ENCODE data around the gene OR52A1.
"Not testable (repeated sequence)": the region's sequence is repeated elsewhere in the genome, so short reads cannot be mapped to it uniquely, and the experiment has no call there.

OR52A1 gene

DNA sequence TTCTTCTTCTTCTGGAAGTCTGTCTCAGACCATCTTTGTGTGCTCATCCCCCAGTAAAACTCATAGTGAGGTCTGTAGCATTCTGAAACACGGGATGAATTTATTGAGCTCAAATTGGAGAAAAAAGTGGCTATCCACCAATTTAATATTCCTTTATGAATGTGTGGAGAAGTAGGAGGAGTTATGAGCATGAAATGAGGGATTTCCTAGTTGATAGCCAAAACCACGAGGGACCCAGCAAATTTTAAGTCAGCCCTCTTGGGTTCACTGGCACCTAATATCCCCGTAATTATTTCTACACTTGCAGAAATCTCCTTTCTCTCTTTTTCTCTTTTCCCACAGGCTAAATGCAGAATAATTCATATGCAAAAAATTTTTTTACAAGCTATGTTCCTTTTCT, at the start of gene OR52A1:
Gene OR52A1, minus strand, starts transcription at position 101 of the 400 bp plus-strand sequence. CDS start 2,388 bp downstream, outside the sequence.
- no peak for DNase-seq

DNA sequence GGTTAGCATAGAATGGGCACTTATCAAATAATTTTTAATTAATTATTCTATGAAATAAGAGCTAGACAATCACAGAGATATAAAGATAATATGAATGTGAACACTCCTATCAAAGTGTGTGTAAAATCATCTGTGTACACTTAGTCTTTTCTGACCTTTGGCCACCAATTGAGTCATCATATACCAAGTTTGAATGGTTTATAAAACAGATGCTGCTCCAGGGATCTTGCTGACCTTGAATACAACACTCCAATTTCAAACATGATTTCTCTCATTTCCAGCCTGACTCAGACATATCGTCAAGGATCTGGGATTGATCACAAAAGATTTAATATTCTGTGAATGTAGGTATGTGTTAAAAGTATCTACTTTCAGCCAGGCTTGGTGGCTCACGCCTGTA, 48.8 kb upstream of the OR52A1 start:
- DNase-seq: no peak

DNA sequence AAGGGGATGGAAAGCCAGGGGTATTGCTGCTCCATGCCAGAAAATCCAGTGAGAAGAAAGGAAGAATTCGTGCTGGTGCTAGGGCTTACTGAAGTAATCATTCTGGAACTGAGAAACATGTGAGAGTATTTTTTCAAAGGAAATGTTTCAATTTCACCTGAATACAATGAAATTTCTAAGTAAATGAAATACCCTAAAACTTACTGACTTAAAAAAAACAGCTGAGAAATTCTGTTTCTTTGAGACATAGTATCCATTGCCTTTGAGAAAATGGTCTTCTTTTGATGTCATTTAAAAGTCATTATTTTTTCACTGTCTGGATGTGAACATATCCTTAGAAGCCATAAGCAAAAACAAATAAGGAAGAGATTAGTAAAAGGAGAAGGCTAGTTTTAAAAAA, 46.0 kb upstream of the OR52A1 start, which contains the start of gene OR51V1:
Gene OR51V1, minus strand, starts transcription at position 101 of the 400 bp plus-strand sequence. Its CDS starts 0 bp downstream, at position 101.
- no peak for DNase-seq

DNA sequence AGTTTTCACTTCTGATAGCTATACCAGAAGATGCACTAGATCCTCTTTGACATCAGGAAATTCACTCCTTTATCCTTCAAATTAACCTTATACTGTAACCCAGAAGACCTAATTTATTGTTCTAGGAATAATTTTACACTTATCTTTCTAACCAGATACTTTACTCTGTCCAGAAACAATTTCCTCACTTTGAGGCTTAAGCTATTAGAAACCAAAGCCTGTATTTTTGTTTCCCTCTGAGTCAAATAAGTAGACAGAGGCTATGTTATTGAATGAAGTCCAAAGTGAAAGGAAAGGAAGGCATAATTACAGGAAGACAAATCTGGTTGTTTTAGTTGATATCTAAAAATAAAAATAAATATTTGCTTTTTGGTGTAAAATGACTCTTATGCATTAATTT, 43.7 kb upstream of the OR52A1 start:
- DNase-seq: no peak

DNA sequence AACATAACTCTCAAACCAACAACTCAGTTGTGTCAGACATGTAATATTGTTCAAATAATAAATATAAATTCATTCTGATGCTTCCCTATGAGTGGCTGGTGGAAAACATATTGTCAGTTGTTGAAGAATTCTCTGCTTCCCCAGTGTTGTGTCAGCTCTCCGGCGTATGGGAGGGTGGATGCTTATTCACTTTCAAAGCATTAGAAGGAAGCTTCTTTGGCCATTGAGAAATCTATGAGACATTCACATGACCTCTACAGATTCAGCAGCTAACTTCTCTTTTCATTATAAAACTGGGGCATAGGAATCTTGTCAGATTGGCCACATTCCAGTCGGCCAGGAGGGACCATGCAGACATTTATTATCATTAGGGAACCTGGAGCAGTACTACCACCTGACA, 43.0 kb upstream of the OR52A1 start:
- DNase-seq: no peak

DNA sequence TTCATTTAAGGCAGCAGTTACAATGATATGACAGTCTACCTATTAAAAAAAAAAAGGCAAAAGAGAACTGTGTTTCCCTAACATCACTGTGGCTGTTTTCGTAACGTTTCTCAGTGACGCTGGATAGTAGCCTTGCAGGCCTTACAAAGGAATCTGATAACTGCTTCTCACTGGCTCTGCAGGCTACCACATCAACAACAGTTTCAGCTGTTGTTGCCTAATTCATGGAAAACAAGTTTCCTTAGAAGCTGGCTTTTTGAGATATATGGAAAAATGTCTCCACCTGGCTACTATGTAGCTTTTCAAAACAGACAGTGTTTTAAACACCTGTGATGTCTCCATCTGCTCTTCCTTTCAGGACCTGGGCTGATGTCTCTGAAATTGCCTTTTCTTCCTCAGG, 42.2 kb upstream of the OR52A1 start:
- DNase-seq: no peak

DNA sequence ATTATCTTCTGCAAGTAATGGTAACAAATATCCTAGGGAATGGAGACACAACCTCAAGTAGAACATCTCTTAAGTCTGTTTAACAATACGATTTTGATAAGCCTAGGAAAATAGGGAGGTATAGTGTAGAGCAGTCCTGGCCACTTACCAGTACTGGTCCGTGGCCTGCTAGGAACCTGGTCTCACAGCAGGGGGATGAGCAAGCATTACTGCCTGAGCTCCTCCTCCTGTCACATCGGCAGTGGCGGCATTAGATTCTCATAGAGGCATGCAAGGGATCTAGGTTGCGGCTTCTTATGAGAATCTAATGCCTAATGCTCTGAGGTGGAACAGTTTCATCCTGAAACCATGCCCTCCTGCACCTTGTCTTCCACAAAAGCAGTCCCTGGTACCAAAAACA, 41.5 kb upstream of the OR52A1 start:
- DNase-seq: no peak

DNA sequence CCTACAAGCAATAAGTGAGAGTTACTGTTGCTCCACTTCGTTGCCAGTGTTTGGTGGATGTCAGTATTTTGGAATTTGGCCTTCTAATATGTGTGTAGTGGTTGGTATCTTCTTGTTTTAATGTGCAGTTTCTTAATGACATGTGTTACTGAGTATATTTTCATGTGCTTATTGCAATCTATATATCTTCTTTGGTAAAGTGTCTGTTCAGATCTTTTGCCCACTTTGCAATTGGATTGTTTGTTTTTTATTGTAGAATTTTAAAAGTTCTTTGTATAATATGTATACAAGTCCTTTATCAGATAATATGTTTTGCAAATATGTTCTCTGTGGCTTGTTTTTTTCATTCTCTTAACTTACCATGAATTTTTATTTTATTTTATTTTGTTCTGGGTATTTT, 38.2 kb upstream of the OR52A1 start:
- no peak for DNase-seq

DNA sequence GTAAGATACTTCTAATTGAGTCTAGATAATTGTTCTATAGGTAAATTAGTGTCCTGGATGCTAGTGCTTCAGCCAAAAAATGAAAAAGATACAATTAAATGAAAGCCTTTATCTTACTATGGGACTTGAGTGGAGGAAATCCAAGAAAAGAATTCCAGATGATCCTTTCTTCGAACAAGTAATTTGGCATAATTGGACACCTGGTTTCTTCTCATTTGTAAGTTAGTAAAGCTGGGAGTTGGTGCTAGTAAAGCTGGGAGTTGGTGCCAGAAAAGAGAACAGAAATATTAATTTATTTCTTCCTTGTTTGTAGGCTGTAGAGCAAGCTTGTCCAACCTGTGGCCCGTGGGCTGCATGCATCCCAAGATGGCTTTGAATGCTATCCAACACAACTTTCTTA, 33.6 kb upstream of the OR52A1 start:
- DNase-seq: no peak

DNA sequence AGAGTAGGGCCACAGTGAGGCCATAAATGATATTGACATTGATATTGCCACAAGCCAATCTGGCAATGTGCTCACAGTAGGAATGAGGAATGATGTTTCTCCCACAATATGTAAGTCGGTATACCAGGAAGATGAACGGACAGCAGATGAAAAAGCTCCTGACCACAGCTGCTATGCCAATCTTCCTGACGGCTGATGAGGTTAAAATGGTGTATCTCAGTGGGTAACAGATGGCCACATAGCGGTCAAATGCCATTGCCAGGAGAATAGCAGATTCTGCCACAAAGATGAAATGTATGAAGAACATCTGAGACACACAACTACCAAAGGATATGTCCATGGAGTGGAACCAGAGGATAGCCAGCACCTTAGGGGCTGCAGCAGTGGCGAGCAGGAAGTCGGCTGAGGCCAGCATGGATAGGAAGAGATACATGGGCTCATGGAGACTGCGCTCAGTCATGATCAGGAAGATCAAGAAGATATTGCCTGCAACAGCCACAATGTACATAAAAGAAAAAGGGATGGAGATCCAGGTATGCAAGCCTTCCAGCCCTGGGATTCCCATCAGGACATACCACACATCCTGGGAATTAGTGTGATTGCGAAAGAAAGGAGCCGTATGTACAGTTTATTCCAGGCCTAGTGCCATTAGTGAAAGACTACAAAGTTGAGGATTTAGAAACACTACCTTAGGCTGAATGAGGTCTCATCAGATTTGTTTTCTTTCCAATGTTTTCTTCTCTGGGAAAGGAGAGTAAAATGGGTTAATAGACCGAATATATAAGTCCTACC, 23.7 kb upstream of the OR52A1 start:
- DNase-seq: no peak

DNA sequence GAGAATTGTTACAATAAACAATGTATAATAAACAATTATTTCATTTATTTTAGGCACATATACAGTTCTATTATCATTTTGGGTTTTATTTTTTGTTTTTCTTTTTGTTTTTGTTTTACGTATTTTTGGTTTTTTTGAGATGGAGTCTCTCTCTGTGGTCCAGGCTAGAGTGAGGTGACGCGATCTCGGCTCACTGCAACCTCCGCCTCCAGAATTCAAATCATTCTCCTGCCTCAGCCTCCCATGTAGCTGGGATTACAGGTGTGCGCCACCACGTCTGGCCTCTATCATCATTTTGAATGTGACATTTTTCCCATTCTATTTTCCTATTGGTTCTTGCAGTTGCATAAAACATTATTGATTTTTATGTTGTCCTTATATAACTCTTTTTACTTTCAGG, 20.4 kb upstream of the OR52A1 start:
- no peak for DNase-seq

DNA sequence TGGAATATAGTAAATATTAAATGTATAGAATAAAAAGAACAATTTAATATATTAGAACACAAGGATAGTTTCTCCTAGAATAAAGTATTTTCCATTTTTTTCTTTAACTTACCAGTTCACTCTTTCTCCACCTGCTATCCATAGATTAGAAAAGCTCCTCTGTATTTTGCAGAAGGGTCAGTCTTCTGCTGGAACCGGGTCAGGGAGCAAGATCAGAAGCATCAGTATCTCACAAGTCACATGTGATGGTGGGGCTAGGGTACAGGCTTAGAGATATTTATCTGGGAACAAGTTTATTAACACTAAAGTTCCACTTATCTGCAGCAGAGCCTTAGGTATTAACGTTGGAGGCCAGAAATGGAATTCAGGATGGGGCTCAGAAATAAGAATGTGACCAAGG, 17.3 kb upstream of the OR52A1 start:
- no peak for DNase-seq

DNA sequence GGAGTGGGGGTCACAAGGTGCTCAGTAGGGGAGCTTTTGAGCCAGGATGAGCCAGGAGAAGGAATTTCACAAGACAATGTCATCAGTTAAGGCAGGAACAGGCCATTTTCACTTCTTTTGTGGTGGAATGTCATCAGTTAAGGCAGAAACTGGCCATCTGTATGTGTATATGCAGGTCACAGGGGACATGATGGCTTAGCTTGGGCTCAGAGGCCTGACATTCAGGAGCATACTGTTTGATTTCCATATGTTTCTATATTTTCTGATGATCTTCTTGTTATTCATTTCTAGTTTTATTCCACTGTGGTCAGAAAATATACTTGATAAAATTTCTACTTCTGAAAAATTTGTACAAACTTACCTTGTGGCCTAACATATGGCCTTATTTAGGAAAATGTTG, 11.3 kb upstream of the OR52A1 start:
- DNase-seq: not testable (repeated sequence)

DNA sequence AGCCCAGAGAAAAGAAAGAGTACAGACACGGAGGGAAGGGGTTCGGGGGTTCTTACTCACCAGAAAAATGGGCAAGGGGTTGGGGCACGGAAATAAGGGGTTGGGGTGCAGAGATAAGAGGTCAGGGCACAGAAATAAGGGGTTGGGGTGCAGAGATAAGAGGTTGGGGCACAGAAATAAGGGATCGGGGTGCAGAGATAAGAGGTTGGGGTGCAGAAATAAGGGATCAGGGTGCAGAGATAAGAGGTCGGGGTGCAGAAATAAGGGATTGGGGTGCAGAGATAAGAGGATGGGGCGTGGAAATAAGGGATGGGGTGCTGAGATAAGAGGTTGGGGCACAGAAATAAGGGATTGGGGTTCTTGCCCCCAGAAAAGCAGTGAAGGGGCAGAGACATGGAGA, 10.2 kb upstream of the OR52A1 start:
- DNase-seq: not testable (repeated sequence)

DNA sequence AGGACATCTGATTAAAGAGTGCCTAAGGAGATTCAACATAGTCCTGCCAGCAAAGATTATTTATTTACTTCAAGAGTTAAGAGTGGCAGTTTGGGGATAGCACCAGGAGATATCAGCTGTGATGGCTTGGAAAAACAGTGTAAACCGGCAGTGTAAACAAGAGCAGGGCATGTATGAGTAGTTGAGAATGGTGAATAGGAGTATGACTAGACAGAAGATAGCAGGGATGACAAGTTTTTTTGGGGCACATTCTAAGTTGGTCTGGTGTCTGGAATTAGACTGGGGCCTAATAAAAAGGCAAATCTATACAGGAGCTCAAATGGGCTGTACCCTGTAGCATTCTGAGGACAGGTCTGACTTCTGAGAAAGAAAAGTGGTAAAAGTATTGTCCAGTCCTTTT, 6.5 kb upstream of the OR52A1 start:
- DNase-seq: not testable (repeated sequence)

DNA sequence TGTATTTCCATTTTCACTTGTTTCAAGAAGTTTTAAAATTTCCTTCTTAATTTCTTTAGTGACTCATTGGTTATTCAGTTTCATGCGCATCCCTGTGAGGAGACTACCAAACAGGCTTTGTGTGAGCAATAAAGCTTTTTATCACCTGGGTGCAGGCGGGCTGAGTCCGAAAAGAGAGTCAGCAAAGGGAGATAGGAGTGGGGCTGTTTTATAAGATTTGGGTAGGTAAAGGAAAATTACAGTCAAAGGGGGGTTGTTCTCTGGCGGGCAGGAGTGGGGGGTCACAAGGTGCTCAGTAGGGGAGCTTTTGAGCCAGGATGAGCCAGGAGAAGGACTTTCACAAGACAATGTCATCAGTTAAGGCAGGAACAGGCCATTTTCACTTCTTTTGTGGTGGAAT, 5.7 kb upstream of the OR52A1 start:
- DNase-seq: not testable (repeated sequence)

DNA sequence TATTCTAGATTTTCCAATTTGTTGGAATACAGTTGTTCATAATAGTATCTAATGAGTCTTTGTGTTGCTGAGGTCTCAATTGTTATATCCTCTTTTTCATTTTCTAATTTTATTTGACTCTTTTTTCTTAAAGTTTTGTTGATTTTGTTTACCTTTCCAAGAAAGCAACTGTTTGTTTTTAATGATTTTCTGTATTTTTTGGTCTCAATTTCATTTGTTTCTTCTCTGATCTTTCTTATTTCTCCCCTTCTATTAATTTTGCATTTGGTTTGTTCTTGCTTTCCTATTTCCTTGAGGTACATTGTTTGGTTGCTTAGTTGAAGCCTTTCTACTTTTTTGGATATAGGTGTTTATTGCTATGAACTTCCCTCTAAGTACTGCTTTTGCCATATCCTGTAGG, 5.2 kb upstream of the OR52A1 start:
- no peak for DNase-seq

DNA sequence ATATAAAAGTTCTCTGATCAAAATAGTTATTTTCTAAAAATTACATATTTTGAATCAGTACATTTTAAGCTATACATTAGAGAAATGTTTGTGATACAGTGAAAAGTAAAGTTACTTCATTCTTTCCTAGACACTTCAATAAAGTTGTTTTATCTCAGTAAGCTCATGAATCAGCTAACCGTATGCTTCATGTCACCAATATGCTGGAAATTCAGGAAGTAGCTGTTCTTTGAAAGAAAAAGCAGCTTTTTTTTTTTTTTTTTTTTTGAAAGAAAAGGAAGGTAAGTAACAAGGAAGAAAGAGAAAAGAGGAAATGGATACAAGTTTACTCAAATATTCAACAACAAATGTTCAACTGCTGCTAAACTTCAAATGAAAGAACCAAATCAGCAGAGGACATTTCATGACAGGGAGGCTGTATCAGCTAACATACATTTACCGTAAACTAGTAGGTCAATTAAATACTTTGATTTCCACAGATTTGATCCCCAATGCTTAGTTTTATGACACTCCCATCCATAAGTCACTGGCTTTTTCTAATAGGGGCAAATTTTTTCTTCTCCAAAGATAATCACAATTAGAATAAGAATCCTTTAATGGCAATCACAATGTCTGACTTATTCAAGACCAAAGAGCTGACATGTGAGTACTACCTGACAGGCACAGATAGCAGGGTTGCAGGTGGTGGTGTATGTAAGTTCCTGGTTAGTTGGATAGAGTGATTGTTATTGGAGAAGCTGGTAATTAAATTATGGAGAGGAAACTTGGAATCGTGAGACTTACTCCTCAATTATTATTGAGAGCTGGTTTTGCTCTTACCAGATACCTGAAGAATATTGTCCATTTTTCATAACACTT, 754 bp downstream of the OR52A1 start:
- DNase-seq: no peak

DNA sequence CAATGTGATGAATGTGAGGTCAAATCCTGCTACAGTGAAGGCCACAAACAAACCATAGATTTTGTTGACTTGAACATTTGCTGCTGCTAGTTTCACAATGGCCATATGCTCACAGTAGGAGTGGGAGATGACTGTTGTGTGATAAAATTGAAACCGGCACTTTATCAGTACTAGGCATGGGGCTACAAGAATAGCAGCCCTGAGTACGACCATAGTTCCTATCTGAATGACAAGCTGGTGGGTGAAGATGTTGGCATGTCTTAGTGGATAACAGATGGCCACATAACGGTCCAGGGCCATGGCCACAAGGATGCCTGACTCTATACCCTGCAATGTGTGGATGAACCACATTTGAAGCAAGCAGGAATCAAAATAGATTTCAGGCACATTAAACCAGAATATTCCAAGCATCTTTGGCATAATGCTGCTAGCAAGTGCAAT, 2.8 kb downstream of the OR52A1 start:
- no peak for DNase-seq

DNA sequence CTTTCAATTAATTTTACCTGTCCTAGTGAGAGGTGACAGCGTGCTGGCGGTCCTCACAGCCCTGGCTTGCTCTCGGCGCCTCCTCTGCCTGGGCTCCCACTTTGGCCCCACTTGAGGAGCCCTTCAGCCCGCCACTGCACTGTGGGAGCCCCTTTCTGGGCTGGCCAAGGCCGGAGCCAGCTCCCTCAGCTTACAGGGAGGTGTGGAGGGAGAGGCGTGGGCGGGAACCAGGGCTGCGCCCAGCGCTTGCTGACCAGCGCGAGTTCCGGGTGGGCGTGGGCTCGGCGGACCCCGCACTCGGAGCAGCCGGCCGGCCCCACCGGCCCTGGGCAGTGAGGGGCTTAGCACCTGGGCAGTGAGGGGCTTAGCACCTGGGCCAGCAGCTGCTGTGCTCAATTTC, 10.4 kb downstream of the OR52A1 start:
- not testable (repeated sequence) for DNase-seq

DNA sequence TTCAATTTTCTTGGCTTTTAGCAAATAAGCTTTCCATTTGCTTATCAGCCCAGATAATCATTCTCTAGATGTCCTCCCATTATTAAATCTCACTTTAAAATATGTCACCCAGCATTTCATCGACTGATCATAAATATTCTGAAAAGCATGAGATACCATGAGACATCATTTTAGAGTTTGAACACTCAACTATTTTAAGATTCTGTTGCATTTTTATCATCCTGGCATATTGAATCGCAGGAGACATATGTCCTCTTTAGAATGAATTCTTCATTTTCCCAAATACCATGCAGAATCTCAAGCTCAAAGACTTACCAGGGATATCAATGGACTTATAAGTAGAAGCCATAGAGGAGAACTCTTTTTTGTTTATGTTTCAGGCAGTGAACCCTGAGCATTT, 16.6 kb downstream of the OR52A1 start, which contains the start of gene OR52A5:
Gene OR52A5, minus strand, starts transcription at position 361 of the 400 bp plus-strand sequence. CDS start 5,714 bp downstream, outside the sequence.
- DNase-seq: no peak

DNA sequence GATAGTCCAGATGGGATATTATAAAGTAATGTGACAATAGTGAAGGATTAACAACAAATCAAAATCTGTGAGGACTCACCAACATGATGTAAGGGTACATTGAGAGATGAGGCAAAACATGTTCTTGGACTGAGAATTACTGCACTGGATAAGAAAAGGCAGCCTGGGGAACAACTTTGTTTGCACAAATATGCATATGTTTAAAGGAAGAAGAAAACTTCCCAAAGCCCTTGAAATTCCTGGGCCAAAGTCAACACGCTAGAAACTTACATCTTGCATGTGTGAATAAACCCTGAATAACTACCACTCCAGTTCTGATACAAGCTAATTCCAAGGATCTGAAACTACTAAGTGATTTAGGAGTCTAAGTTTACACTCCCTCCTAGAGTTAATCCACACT, 17.5 kb downstream of the OR52A1 start:
- no peak for DNase-seq

DNA sequence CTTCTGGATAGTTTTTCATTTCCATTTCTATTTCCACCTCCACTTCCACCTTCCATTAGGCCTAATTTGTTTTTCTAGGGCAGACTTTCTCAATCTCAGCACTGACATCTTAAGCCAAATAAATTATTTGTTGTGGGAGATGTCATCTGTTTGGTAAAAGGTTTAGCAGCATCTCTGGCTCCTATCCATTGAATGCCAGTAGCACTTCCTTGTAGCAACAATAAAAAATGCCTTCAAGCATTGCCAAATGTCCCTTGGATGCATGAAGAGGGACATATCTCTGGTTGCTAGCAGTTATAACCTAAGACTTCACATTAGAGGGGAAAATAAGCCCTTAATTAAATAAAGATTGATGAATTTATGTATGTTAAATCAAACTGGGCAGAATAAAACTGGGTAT, 18.3 kb downstream of the OR52A1 start:
- no peak for DNase-seq
